HG03439 (cell line): ENCODE data around the gene ITCH.
"Not testable (repeated sequence)": the region's sequence is repeated elsewhere in the genome, so short reads cannot be mapped to it uniquely, and the experiment has no call there.

ENCODE experiments used
- ATAC-seq: cut with Tn5 transposase; IDR thresholded peaks from one replicate; pipeline ENCODE4 v1.9.1; 2021; ENCODE audit warnings: mild to moderate bottlenecking, moderate library complexity; ENCODE audit not compliant: unreplicated experiment

ITCH gene

GRCh38 chr20:34497596-34497995 is 134.5 kb downstream of the ITCH start:
- not testable (repeated sequence) for ATAC-seq

- ATAC-seq = no peak
Measured at GRCh38 chr20:34500823-34501222, 137.8 kb downstream of the ITCH start.

- no peak for ATAC-seq
Measured at GRCh38 chr20:34506480-34506879, 143.4 kb downstream of the ITCH start.

- no peak for ATAC-seq
Measured at GRCh38 chr20:34507702-34508413, 144.8 kb downstream of the ITCH start.

- no peak for ATAC-seq
Measured at GRCh38 chr20:34510575-34510974, 147.5 kb downstream of the ITCH start.

- ATAC-seq = no peak
Measured at GRCh38 chr20:34511891-34512265, 148.8 kb downstream of the ITCH start.

GRCh38 chr20:34512266-34512954 is 149.3 kb downstream of the ITCH start:
- ATAC-seq = no peak

- no peak for ATAC-seq
Measured at GRCh38 chr20:34512955-34513419, 149.9 kb downstream of the ITCH start.

GRCh38 chr20:34514034-34514433 is 151.0 kb downstream of the ITCH start:
- ATAC-seq = not testable (repeated sequence)

GRCh38 chr20:34514897-34515483 is 151.9 kb downstream of the ITCH start:
- no peak for ATAC-seq

- peak; percentile 58 for ATAC-seq
Measured at GRCh38 chr20:34515484-34516246, 152.6 kb downstream of the ITCH start.

- peak; percentile 72 for ATAC-seq
Measured at GRCh38 chr20:34516247-34517113, 153.4 kb downstream of the ITCH start, which contains the start of gene DYNLRB1. Gene DYNLRB1 (plus strand): TSS chr20:34516422. CDS start chr20:34516459, 37 bp downstream.

GRCh38 chr20:34517114-34517505 is 154.0 kb downstream of the ITCH start:
- no peak for ATAC-seq

GRCh38 chr20:34518863-34519262 is 155.8 kb downstream of the ITCH start:
- ATAC-seq = not testable (repeated sequence)

GRCh38 chr20:34519841-34520240 is 156.8 kb downstream of the ITCH start:
- not testable (repeated sequence) for ATAC-seq

- ATAC-seq = no peak
Measured at GRCh38 chr20:34522969-34523871, 160.1 kb downstream of the ITCH start.

GRCh38 chr20:34524426-34524825 is 161.4 kb downstream of the ITCH start:
- ATAC-seq = no peak

GRCh38 chr20:34525342-34525708 is 162.3 kb downstream of the ITCH start:
- no peak for ATAC-seq

GRCh38 chr20:34525709-34526416 is 162.8 kb downstream of the ITCH start:
- no peak for ATAC-seq
